NCI-H2196 (cell line): Measurements from ENCODE around the gene TPD52L1.

Experiments
- DNase-seq: peaks from one replicate; lab custom pipeline; 2025; ENCODE audit not compliant: unreplicated experiment; lab: John Stamatoyannopoulos, UW

Gene TPD52L1

GRCh38 chr6:125174626-125175025 lies 21.1 kb downstream of the TPD52L1 start:
- no peak for DNase-seq

GRCh38 chr6:125175466-125176048 lies 22.0 kb downstream of the TPD52L1 start:
- DNase-seq = no peak

GRCh38 chr6:125182237-125183008 lies 28.9 kb downstream of the TPD52L1 start:
- DNase-seq = no peak

DNA sequence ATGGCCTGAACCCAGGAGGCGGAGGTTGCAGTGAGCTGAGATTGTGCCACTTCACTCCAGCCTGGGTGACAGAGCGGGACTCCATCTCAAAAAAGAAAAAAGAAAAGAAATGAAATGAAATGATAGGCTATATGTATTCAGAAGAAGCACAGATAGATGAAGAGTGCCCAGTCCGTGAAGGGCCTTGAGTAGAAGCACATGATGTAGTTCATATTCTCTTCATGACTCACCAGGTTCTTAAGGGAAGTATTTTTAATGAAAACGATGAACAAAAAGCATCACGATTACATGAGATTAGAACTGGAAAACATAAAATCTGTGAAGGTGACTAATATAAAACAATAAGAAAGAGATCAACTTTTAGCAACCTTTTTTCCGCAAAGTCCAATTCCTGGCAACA lies 29.8 kb downstream of the TPD52L1 start:
- no peak for DNase-seq

DNA sequence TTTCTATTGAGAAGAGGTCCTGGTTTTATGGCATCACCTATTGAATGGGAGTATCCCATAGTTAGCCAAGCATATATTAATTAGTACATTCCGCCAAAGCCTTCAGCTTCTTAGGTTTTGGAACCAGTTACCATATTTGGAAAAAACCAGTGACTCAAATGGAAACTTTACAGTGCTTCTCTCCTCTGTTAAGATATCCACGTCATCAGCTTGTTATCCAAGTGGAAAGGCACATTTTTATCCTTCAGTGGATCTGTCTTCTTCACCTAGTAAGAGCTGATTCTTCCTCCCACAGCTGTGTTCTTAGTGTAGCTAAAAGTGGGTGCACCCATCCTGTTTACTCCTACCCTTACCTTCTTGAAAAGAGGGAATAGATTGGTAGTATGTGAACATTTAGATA lies 34.5 kb downstream of the TPD52L1 start:
- DNase-seq = no peak

GRCh38 chr6:125188594-125189203 lies 35.1 kb downstream of the TPD52L1 start:
- no peak for DNase-seq

GRCh38 chr6:125189494-125189893 lies 35.9 kb downstream of the TPD52L1 start:
- DNase-seq = no peak

GRCh38 chr6:125190667-125191066 lies 37.1 kb downstream of the TPD52L1 start:
- no peak for DNase-seq

DNA sequence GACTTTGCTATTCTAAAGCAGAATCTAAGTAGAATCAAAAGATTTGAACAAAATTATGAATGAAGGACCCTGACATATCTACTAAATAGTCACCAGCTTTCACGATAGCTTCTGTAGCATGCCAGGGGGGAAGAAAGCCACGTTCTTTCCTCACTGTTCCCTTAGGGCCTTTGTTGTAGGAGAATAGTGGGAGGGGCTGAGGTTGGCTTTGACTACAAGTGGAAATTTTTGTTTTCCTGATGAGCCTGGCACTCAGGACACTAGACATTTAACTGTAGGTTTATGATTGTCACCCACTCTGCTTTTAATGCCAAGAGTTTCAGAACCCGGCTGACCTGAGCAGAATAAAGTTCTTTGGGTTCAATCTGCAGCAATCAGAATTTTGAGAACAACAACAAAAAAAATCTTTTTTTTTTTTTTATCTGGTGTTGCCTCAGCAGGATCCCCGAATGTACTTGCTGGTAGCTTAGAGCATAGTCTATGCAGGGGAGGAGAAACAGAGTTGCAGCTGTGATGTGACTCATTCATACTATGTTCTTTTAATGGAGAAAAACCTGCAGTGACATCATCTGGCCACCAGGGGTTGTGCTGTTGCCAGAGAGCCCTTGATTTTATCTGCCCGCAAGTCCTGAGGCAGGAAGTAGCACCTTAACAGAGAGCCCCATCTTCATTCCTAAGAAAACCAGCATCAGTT lies 38.5 kb downstream of the TPD52L1 start:
- peak; percentile 38 for DNase-seq

- no peak for DNase-seq
Measured at GRCh38 chr6:125192610-125192930, 39.0 kb downstream of the TPD52L1 start.

DNA sequence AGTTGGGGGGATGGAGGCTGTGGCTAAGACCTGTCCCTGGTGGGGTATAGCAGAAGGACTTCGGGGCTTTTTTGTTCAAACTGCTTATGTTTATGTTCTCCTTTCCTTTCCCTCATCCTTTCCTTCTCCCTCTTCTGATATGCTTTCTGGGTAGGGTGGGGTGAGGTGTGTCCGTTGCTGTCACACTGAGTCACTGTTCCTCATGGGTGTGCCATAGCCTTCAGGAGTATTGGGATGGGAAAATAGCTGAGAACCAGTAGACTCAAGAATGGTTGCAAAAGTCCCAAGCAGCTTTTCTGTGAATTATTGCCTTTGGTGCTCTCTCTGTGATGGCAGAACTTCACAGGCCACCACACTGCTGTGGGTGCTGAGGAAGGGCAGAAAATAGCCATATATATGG lies 39.6 kb downstream of the TPD52L1 start:
- DNase-seq = no peak

- no peak for DNase-seq
Measured at GRCh38 chr6:125194941-125195340, 41.4 kb downstream of the TPD52L1 start.

- no peak for DNase-seq
Measured at GRCh38 chr6:125195526-125195925, 42.0 kb downstream of the TPD52L1 start.

GRCh38 chr6:125196613-125197012 lies 43.0 kb downstream of the TPD52L1 start:
- DNase-seq = no peak

DNA sequence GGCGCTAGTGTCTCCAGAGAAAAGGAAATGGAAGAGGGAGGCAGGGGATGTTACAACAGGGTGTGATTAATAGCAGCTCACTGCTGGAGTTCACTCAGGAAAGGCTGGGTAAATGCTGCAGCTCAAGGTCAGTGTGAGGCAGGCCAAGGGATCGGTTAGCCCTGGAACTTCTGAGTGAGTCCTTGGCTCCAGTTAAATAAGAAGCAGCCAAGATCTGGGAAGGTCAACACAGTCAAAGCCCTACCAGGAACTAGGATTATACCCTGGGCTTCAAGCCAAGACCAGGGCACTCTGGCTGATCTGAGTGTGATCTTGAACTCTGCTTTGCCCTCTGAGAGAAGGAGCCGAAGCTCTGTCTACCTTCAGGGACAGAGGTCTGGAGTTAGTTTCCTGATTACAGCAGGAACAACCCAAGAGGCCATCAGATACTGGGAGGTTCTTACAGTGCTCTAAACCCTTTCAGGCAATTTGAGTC lies 44.3 kb downstream of the TPD52L1 start:
- peak; percentile 29 for DNase-seq

GRCh38 chr6:125198398-125198937 lies 44.9 kb downstream of the TPD52L1 start:
- peak; percentile 7 for DNase-seq

GRCh38 chr6:125200941-125201340 lies 47.4 kb downstream of the TPD52L1 start:
- DNase-seq = no peak

- DNase-seq = no peak
Measured at GRCh38 chr6:125201961-125202729, 48.6 kb downstream of the TPD52L1 start.

DNA sequence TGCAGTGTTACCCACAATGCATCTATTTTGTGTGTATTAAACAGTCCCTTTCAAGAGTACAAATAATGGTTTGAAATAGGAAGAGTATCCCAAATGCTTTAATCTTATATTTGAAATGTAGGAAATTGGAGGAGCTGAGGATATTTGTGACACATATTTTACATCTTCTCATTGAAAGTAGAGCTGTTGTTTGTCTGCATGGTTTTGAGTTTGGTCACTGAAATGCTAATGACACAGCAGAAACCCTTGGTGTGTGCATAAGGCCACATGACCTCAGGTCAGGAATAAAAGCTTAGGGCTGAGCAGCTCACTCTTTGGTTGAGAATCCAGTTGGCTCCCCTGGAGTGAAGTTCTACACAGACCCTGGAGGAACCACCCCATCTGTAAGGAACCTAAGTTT lies 49.8 kb downstream of the TPD52L1 start:
- no peak for DNase-seq

DNA sequence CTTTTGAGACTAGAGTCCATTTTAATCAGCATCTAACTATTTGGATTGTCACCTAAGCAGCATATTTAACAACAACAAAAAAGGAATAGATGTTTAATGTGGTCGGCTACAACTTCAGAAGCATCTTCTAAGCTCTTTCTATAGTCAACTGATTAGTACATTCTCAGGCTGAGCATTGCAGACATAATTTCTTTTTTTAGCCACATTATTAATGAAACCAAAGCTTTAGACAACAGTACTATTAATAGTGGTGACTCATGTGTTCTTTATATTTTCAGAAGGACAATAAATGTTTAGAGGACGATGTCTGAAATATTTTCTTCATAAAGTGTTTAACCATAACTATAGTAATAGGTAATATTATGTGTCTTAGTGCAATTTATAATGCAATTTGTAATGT lies 52.4 kb downstream of the TPD52L1 start:
- no peak for DNase-seq

GRCh38 chr6:125206389-125206788 lies 52.8 kb downstream of the TPD52L1 start:
- no peak for DNase-seq
